ENCODE data around the gene MACROD2.

The MACROD2 gene

GRCh38 chr20:14488756-14489479 lies 493.6 kb downstream of the MACROD2 start:
- no peak for DNase-seq

GRCh38 chr20:14489544-14489943 lies 494.2 kb downstream of the MACROD2 start:
- no peak for DNase-seq

- DNase-seq = no peak
Observed at GRCh38 chr20:14491436-14491835, 496.1 kb downstream of the MACROD2 start.

GRCh38 chr20:14493408-14493807 lies 498.1 kb downstream of the MACROD2 start:
- DNase-seq = no peak

GRCh38 chr20:14494355-14494754 lies 499.0 kb downstream of the MACROD2 start:
- no peak for DNase-seq

- no peak for DNase-seq
Observed at GRCh38 chr20:14495066-14495465, 499.8 kb downstream of the MACROD2 start.

- no peak for DNase-seq
Observed at GRCh38 chr20:14497004-14497403, 501.7 kb downstream of the MACROD2 start.

- no peak for DNase-seq
Observed at GRCh38 chr20:14498772-14499171, 503.5 kb downstream of the MACROD2 start.

- DNase-seq = no peak
Observed at GRCh38 chr20:14505476-14505875, 510.2 kb downstream of the MACROD2 start.

GRCh38 chr20:14507711-14508110 lies 512.4 kb downstream of the MACROD2 start:
- DNase-seq = no peak

GRCh38 chr20:14510341-14510740 lies 515.0 kb downstream of the MACROD2 start:
- no peak for DNase-seq

- DNase-seq = no peak
Observed at GRCh38 chr20:14512839-14513238, 517.5 kb downstream of the MACROD2 start.

- no peak for DNase-seq
Observed at GRCh38 chr20:14518648-14519047, 523.3 kb downstream of the MACROD2 start.

- no peak for DNase-seq
Observed at GRCh38 chr20:14521016-14521415, 525.7 kb downstream of the MACROD2 start.

- DNase-seq = peak; percentile 51
Observed at GRCh38 chr20:14521436-14521835, 526.1 kb downstream of the MACROD2 start.

- no peak for DNase-seq
Observed at GRCh38 chr20:14522595-14522994, 527.3 kb downstream of the MACROD2 start.

- no peak for DNase-seq
Observed at GRCh38 chr20:14523090-14523489, 527.8 kb downstream of the MACROD2 start.

- DNase-seq = no peak
Observed at GRCh38 chr20:14525426-14525825, 530.1 kb downstream of the MACROD2 start.

GRCh38 chr20:14526891-14527290 lies 531.6 kb downstream of the MACROD2 start:
- DNase-seq = no peak

GRCh38 chr20:14531786-14532185 lies 536.5 kb downstream of the MACROD2 start:
- no peak for DNase-seq

- DNase-seq = no peak
Observed at GRCh38 chr20:14536738-14537137, 541.4 kb downstream of the MACROD2 start.

GRCh38 chr20:14538433-14538832 lies 543.1 kb downstream of the MACROD2 start:
- no peak for DNase-seq

- peak; percentile 28 for DNase-seq
Observed at GRCh38 chr20:14543040-14543439, 547.7 kb downstream of the MACROD2 start.

GRCh38 chr20:14544688-14545087 lies 549.4 kb downstream of the MACROD2 start:
- DNase-seq = no peak

- DNase-seq = no peak
Observed at GRCh38 chr20:14550655-14551054, 555.3 kb downstream of the MACROD2 start.

All from HCEC 1CT (cell line).